Measurements from ENCODE around the gene ERICH6B.

Gene ERICH6B

DNA sequence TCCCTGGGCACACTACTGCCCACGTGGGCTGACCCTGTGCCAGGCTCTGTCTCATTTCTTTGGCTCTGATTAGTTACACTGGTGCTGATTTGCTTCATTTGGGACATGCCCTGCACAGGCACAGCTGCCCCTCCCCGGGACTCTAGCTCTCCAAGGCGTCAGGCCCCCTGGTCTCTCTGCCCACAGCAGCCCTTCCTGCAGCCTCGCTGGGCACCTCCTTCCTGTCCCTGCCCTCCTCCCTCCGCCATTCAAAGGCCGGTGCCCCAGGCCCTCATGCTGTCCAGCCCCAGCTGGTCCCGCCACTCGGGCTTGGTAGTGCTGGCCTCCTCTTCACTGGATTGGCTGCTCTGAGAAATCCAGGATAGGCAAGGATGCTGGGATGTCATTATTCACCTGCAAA lies 73.1 kb downstream of the ERICH6B start:
- DNase-seq (ENCODE audit: low read depth), result no peak

DNA sequence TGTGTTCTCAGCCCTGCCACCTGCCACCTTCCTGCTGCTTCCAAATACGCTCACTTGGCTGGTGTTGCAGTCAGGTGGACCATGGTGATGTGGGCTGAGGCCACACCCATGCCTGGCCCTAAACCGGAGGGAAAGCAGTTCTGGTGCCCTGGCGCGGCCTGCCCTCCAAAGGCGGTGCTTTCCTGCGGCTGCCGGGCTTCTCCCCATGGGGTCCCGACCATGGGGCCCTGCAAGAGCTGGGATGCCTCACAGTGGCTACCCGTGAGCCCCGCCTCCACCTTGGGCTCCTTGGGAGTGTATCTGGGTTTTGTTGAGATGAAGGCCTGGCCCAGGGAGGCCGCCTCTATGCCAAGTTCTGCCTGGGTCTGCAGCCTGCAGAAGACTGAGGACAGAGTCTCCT lies 73.7 kb downstream of the ERICH6B start:
- no peak for DNase-seq (ENCODE audit: low read depth)

DNA sequence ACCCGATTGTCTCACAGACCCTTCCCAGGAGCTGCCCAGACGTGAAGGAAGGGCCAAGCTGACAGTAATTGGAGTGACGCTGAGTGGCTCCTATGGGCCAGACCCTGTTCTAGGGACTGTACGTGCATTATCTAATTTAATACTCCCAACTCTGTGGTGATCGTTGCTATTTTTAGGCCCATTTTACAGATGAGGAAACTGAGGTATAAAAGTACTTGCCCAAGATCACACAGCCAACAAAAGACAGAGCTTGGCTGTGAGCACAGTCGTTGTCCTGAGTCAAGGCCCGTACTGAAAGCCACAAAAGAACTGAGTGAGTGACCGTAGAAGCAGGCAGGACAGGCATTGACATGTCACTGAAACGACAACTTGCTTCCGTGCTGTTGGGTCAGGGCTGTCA lies 74.7 kb downstream of the ERICH6B start:
- no peak for DNase-seq (ENCODE audit: low read depth)

DNA sequence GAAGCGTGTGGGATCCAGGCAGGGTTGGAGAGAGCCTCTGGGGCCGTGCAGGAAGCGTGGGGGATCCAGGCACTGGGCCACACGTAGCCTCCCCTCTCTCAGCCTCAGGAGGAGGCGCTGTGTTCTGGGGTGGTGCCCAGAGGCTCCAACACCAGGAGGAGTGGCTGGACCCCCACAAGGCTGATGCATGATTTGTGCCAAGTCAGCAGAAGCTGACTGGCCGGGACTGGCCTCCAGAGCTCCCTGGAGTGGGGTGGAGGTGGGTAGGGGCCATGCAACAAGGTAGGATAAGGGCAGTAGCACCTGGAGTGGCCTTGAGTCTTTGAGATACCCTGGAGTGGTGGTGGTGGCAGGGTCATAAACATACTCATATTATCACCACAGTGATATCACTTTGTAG lies 75.3 kb downstream of the ERICH6B start:
- no peak for DNase-seq (ENCODE audit: low read depth)

DNA sequence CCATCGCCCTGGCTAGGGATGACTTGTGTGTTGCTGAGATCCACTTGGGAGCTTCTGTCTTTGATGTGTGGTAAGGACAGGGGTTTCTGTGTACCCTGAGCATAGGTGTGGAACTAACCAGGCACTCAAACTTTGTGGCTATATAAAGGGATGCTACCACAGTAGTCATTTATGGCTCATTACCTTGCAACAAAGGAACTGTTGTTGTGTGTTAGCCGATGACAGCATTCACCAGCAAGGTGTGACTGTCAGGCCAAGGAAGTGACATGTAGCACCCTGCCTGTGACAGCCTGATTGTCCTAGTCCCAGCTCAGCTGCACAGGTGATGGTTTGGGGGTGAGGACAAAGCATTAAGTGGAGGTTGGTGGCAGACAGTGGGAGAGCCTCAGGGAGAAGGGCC lies 77.2 kb downstream of the ERICH6B start:
- DNase-seq (ENCODE audit: low read depth), result no peak

DNA sequence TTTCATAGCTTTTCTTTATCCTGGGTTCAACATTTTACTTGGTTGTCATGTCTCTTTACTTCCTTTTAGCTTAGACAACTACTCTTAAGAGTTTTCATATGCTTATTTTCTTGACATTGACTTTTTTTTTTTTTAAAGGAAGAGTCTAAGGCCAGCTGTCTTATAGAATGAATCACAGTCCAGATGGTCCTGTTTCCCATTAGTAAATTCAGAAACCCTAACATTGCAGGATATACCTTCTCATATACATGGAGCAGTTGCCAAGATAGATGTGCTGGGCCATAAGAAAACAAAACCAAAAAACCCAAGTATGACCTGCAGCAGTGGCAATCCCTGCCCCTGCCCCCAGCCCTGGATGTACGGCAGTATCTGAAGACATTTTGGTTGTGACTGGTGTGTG lies 78.0 kb downstream of the ERICH6B start:
- no peak for DNase-seq (ENCODE audit: low read depth)

DNA sequence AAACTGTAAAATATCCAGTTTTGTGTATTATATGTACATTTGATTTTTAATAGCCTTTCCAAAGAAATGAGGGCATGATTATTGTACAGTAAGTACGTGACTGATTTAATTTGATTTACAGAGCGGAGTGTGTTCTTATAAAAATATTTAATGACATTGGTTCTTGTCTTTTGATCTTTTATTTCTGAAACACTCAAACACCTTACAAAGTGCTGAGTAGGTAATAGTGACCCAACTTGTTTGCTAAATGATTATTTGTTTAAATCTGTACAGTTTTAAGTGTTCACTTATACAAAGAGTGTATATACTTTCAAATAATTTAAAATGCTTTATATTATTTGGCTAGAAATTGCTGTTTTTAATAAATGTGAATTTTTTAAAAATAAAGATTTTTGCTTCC lies 79.3 kb downstream of the ERICH6B start:
- DNase-seq (ENCODE audit: low read depth), result no peak

DNA sequence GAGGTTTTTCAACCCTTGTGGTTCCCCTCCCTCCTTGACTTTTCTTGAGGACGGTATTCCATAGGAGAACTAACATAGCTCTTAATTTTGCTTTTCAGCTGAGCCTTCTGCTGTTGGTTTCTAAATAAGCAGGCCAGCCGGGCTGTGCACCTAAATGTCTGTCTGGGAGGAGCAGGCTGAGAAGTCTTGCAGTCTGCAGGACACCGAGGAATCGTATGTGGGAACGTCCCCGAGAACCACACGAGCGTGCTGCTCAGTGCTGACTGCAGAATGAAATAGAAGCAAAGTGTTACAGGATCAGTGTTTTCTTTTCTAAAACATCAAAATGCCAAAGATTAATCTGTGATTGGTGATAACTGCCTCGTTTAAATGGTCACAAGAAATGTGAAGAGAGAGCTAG lies 80.9 kb downstream of the ERICH6B start:
- no peak for DNase-seq (ENCODE audit: low read depth)

DNA sequence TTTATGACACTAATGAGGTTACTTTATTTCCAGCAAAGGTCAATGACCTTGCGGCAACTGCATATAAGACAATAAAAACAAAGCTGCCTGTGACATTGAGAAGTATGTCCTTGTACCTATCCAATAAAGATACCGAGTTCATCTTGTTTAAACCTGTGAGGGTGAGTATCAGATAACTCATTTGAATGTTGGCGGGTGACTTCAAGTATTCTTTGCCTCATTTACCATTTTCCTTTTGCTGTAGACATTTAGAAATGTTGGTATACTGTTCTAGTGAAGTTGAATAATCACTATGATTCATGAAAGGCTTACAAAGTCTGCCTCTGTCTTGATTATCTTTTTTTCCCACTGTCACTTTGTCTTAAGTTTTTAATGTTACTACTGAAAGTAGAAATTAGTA lies 85.8 kb downstream of the ERICH6B start:
- DNase-seq (ENCODE audit: low read depth), result no peak

DNA sequence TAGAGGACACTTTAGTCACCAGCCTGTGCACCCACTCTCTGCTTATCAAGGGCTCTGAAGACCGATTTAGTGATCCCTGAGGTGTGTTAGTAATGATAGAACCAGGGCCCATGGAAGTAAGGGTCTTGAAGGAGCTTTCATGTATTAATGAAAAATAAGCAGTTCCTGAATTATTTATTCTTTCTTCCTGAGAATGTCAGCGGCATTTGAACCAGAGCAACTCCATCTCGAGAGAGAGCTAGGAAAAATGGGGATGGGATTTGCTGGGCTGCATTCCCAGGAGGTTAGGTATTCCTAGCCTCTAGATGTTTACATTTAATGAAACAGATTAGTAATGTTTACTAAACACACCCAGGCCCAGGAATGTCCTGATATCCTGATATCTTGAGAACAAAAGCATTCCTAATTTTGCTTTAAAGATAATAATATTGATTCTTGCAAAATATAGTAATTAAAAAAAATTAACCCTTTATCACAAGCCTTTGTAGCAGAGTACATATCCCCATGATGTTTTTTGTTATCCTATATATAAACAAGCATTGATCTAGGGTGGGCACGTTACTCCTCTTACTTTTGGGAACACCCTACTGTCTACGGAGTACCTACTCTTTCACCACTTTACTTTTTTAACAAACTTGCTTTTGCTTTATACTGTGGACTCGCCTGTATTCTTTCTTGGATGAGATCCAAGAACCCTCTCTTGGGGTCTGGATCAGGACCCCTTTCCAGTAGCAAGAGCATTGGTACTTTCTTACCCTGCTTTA lies 87.7 kb downstream of the ERICH6B start:
- no peak for DNase-seq (ENCODE audit: low read depth)

DNA sequence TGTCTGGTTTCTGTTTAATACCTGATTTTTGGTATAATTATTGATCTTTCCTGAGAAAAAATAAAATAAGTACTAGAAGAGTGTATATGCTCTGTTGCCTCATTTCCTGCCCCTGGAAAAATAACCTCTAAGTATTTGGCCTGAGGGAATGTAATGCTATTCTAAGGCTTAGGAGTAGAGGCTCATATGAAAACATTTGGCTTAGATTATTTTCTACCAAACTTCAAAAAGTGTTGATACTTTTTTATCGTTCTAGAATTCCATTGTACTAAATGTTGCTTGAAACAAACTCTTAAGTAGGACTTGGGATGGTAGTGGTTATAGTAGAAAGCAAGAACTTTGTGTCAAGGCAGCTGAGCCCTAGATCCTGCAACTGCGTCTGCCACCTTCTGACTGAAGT lies 93.0 kb downstream of the ERICH6B start:
- DNase-seq (ENCODE audit: low read depth), result no peak

DNA sequence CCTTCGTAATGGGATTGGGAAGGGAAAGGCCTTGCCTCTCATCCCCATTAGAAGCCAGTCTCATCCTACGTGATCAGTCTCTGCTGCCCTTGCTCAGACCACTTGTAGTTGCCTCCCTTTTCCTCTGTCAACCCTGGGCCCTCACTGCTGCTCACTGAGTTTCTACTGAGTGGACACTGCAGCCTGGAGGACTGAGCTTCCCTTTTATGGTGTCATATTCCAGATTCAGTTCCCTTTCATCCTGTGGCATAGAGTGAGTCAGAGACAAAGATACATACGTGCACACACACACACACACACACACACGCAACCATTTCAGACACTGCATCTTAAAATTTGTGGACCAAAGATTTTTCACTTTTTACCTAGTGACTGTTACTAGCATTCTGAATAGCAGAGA lies 94.2 kb downstream of the ERICH6B start:
- DNase-seq (ENCODE audit: low read depth), result no peak

DNA sequence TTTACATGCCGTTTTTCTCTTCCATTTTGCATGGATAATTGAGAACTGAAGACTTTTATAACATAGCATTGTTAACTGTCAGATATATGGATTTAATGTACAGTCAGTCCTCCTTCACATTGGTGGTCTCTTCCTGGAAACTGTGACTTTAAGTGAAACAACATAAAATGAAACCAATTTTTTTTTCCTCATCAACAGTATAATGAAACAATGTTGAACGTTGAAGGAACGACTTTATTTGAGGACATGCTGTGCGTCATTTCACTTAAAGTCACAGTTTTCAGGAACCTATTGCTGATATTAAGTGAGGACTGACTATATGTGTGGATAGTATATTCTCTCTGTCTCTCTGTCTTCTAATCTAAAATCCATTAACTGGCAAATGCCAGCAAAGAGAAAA lies 96.0 kb downstream of the ERICH6B start:
- no peak for DNase-seq (ENCODE audit: low read depth)

DNA sequence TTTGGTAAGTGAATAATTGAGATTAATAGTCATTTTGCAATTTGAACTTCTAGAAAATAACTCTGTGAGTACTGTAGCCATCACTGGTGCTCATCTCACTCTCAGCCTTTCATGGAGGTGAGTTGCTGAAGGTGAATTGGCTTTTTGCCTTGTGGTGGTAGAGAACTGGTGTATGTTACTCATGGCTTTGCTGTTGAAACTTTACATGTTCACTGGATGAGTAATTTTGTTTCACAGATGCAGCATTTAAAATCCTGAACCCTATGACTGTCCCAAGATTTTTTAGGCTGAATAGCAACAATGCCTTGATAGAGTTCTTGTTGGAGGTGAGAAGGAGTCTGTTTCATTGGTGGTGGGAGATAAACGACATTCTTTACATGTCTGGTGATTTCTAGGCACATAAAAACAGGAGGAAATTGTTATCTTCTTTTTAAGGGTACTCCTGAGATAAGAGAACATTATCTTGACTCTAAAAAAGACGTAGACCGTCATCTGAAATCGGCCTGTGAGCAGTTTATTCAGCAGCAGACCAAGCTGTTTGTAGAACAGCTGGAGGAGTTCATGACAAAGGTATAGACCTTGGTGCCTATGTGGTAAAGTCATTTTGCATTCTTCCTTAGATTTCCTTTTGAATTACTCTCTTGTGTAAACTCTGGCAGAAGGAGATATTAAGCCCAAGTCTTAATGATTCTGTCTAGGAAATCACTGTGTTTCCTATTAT lies 96.9 kb downstream of the ERICH6B start:
- DNase-seq (ENCODE audit: low read depth), result no peak

DNA sequence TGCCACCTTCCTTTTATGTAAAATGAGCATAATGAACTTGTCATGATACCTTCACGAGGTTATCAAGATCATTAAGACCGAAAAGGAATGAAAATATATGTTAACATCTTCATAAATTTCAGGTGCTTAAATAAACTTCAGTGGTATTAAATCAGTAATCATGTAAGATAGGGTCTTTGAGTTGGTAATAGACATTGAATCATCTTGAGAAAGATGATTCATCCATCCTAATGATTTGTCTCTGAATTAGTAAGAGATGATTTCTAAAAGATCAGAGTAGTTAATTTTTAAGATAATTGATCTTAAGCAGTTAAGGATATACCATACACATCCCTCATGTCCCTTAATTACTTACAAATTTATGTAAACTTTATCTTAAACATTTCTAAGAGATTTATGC lies 98.8 kb downstream of the ERICH6B start:
- DNase-seq (ENCODE audit: low read depth), result no peak

DNA sequence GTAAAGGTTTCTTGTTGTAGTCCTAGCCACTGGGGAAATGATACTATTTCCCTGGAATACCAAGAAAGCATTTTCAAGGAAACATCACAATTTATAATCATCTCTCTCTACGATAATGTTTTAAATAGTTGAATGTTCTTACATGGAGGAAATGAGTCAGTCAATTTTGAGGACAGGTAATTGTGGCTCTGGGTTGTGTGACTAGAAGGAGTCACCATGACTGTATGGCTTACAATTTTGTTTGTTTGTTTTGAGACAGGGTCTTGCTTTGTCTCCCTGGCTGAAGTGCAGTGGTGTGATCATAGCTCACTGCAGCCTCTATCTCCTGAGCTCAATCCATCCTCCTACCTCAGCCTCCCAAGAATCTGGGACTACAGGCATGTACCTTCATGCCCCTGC lies 103.4 kb downstream of the ERICH6B start:
- no peak for DNase-seq (ENCODE audit: low read depth)

DNA sequence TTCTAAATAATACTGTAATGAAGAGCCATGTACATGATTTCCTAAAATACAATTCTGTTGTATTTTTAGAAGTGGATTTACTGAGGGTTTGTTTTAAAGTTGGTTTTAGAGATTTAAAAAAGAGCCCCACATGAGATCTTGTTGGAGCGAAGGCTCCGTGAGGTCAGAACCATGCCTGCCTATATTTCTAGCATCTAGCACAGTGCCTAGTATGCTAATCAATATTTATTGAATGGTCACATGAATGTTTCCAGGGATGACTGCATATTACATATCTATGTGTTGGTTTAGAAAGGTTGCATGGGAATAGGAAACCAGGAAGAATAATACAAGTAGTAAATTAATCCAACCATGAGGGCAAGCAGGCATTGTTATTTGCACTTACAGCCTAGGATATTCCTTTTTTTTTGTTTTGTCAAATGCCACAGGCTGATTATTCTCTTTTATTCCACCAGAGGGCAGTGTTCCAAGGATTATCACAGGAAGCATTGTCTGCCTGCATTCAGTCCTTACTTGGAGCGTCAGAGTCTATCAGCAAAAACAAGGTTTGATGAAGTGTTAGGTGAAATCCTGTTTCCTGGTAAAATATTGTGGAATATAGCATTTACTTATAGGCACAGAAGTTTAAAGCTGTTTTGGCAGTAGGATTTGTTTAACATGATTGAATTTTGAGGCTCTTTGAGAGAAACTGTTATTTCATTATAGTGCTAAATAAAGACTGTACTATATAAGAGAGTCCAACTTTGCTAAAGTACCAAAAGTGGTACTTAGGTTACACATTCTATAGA lies 104.0 kb downstream of the ERICH6B start:
- DNase-seq (ENCODE audit: low read depth), result no peak

DNA sequence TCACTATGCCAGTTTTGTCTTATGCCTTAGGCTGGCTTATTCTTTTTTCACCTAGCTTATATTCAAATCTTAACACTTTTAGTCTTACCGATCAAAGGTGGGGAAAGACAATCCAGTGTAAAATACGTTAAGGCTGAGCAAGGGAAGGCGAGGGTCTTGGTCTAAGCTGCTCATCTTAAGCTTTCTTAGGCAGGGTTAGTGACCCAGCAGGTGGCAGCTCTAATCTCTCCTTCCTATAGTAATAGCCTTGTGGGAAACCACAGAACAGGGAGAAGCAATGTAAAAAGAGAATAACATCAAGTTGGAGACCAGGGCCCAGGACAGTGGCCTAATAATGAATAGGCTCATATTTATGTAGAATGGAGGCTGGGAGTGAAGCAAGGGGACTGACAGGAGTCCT lies 104.9 kb downstream of the ERICH6B start:
- DNase-seq (ENCODE audit: low read depth), result no peak

DNA sequence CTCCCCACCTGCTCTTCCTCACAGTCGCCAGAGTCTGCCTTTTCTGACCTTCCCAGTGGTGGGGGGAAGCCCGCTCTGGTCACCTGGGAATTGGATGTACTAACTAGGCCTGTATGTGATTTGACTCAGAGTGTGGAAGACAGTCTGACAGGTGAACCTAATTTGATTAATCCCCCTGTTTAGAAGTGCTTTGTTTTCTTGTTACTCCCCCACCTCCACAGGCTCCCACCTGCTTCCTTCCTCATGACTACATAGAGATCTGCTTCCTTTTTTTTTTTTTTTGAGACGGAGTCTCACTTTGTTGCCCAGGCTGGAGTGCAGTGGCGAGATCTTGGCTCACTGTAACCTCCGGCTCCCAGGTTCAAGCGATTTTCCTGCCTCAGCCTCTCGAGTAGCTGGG lies 106.8 kb downstream of the ERICH6B start:
- no peak for DNase-seq (ENCODE audit: low read depth)

DNA sequence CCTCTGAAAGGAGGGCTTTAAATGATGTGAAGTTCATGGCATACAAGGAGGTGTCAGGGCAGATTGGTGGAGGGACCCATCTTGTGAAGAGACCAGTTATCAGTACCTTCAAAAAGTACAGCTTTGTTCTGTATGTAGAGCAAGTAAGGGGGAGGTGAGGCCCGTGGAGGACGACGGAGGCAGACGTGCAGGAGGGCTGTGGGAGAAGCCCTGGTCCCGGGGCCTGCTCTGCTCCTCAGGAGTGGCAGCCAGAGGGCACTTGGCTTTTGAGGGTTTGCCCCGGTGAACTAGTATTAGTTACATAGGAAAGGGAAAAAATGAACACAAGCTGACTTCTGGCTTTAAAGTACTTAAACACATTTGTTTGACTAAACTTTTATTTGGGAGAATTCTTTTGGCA lies 108.7 kb downstream of the ERICH6B start:
- no peak for DNase-seq (ENCODE audit: low read depth)

DNA sequence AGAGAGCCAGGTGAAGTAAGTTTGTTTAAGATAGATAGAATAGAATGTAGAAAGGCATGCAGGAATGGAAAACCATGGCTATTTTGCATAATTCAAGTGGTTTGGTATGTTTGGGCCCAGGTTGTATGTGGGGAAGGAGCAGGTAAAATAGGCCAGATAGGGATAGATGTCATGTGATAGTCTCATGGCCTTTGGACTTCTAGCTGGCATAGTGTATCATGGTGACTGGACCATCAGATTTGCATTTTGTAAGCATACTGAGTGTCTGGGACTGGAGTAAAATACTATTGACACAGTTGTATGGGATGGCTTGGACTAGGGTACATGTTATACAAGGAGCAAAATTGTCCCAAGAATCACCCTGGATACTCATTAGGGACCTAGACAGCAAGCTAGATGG lies 111.9 kb downstream of the ERICH6B start:
- no peak for DNase-seq (ENCODE audit: low read depth)

DNA sequence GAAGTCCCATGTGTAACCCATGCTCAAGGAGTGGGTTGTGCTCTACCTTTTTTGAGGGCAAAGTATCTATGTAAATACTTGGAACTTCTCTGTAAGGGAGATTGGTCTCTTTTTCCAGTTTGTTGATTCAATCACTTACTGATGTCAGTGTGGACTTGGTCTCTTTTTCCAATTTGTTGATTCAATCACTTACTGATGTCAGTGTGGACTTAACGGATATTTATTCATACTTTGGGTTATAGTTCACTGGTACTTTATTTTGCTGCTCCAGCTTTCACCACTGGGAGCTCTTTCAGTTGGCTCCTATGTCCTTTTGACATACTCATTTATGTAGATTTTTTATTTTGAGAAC lies 114.4 kb downstream of the ERICH6B start:
- DNase-seq (ENCODE audit: low read depth), result no peak

DNA sequence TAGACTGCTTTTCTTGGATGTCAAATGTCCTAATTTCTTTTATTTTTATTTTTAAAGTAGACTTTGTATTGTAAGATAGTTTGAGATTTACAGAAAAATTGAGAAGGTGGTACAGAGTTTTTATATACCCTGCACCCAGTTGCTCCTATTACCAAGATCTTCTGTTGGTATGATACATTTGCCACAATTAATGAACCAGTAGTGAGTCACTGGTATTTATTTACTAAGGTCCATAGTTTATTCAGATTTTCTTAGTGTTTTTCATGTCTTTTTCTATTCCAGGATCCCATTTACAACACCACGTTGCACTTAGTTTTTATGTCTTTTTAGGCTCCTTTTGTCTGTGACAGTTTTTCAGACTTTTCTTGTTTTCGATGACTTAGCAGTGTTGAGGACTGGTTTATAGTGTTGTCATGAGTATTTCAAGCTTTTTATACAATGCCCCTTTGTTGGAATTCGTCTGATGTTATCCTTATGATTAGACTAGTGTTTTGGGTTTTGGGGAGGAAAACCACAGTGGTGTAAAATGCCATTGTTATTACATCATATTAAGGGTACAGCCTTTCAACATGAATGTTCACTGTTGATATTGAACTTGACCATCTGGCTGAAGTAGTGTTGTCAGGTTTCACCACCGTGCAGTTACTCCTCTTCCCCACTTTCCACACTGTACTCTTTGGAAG lies 114.9 kb downstream of the ERICH6B start:
- DNase-seq (ENCODE audit: low read depth), result no peak
